HepG2 (cell line): Measurements from ENCODE around the gene RAB3GAP1. TPM values are rescaled to one million over a fixed set of nuclear protein-coding genes. Genes with fewer than 3 reads are reported as not detected.
A peak's percentile ranks its signal among the peaks of the same experiment; 100 is the strongest.

Experiments
- NFE2L1 ChIP-seq: sonication (generic); formaldehyde crosslinking; IDR thresholded peaks from 2 replicates; pipeline ENCODE4 v1.4.0; 2020; ENCODE audit warnings: missing genetic modification reagents, mild to moderate bottlenecking, borderline replicate concordance
- RXRB ChIP-seq: IDR thresholded peaks from 2 replicates; pipeline ENCODE4 v1.6.1; 2016; ENCODE audit warnings: borderline replicate concordance, missing genetic modification reagents, missing compliant biosample characterization
- TMF1 ChIP-seq: sonication (generic); formaldehyde crosslinking; IDR thresholded peaks from 2 replicates; pipeline ENCODE4 v1.8.1; 2022; ENCODE audit warnings: low read depth, missing genetic modification reagents
- TOPORS ChIP-seq: sonication (generic); formaldehyde crosslinking; IDR thresholded peaks from 2 replicates; pipeline ENCODE4 v1.8.0; 2023; ENCODE audit warnings: mild to moderate bottlenecking, missing genetic modification reagents
- WIZ ChIP-seq: sonication (generic); formaldehyde crosslinking; IDR thresholded peaks from 2 replicates; pipeline ENCODE4 v1.5.1; 2020; ENCODE audit warnings: mild to moderate bottlenecking, missing genetic modification reagents
- ZIK1 ChIP-seq: sonication (generic); formaldehyde crosslinking; IDR thresholded peaks from 2 replicates; pipeline ENCODE4 v1.5.0; 2020; ENCODE audit warnings: mild to moderate bottlenecking, low read depth, missing genetic modification reagents, borderline replicate concordance
- ZNF30 ChIP-seq: sonication (generic); formaldehyde crosslinking; IDR thresholded peaks from 2 replicates; pipeline ENCODE4 v1.5.0; 2020; ENCODE audit warnings: mild to moderate bottlenecking, missing genetic modification reagents
- polyA plus RNA-seq, 8 experiments: library from polyadenylated mRNA; depleted of rRNA in 3 of 8; stranded (reverse) in 7 of 8; unstranded in 1 of 8; fragments of >200 nt; fragmentation: Illumina TruSeq in 4 of 8; extraction: Trizol in 4 of 8; gene quantifications; 2 replicates each; pipeline versions ENCODE4 v1.2.1 to v1.2.3, GENCODE V29; 2011 to 2016; ENCODE audit warnings: low read depth in 4 of 8, missing spikeins in 1 of 8, mixed read lengths in 1 of 8; ENCODE audit not compliant: insufficient read depth in 1 of 8
- total RNA-seq, 5 experiments: library from RNA; depleted of rRNA; stranded (reverse); fragments of >200 nt; fragmentation: Illumina TruSeq; extraction: Trizol; gene quantifications; 2 replicates each; pipeline ENCODE4 v1.2.3, GENCODE V29; 2016; ENCODE audit warnings: low read depth in 1 of 5
- TF ChIP-seq, protein P1 (sequence below): sonication (generic); formaldehyde crosslinking; IDR thresholded peaks from 2 replicates; pipeline ENCODE4 v1.8.1; 2023; ENCODE audit warnings: mild to moderate bottlenecking, missing genetic modification reagents
- TF ChIP-seq, protein P2 (sequence below): sonication (generic); formaldehyde crosslinking; IDR thresholded peaks from 2 replicates; pipeline ENCODE4 v1.5.0; 2020; ENCODE audit warnings: missing genetic modification reagents
- TF ChIP-seq, protein P3 (sequence below), 2 experiments: IDR thresholded peaks; 2 replicates each; pipeline ENCODE4 v1.6.1; 2011 to 2012; ENCODE audit warnings: low read length in 2 of 2, borderline replicate concordance in 1 of 2, low read depth in 1 of 2, mild to moderate bottlenecking in 1 of 2, moderate library complexity in 1 of 2
- TF ChIP-seq, protein P4 (sequence below): sonication (generic); formaldehyde crosslinking; conservative IDR thresholded peaks from 2 replicates; pipeline ENCODE4 v1.8.0; 2022; ENCODE audit warnings: low read depth, missing genetic modification reagents
- TF ChIP-seq, protein P5 (sequence below), 2 experiments: sonication (generic) in 1 of 2; formaldehyde crosslinking in 1 of 2; IDR thresholded peaks; 2 replicates each; pipeline versions ENCODE4 v1.5.1 to v1.6.1; 2011 to 2020; ENCODE audit warnings: borderline replicate concordance in 1 of 2, low read depth in 1 of 2, low read length in 1 of 2, mild to moderate bottlenecking in 1 of 2, missing genetic modification reagents in 1 of 2, moderate library complexity in 1 of 2
- TF ChIP-seq, protein P6 (sequence below): IDR thresholded peaks from 2 replicates; pipeline ENCODE4 v1.6.1; 2016; ENCODE audit warnings: low read depth
- TF ChIP-seq, protein P7 (sequence below): sonication (generic); formaldehyde crosslinking; IDR thresholded peaks from 2 replicates; pipeline ENCODE4 v1.4.0; 2020; ENCODE audit warnings: missing genetic modification reagents

The RAB3GAP1 gene
- total and polyA plus RNA-seq, 2 of the 13 experiments (the other 11 are each of a cell fraction or from before 2014, with no cell fraction given): 15.2 to 48.8 TPM

DNA sequence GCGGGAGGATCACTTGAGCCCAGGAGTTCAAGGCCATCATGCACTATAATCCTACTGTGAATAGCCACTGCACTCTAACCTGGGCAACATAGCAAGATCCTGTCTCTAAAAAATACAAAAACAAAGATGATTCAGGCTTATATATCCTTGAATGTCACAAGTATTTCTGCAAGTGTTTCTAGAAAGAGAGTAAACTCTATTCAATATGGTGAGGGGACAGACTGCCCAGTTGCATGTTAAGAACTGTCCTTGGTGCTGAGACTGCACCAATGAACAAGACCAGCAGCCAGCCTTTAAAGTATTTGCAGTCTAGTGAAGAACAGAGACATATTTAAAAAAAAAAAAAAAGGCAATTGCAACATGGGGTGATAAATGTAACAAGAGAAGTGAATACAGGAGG lies 21.3 kb upstream of the RAB3GAP1 start (continued):
- TF ChIP-seq, protein P1, sequence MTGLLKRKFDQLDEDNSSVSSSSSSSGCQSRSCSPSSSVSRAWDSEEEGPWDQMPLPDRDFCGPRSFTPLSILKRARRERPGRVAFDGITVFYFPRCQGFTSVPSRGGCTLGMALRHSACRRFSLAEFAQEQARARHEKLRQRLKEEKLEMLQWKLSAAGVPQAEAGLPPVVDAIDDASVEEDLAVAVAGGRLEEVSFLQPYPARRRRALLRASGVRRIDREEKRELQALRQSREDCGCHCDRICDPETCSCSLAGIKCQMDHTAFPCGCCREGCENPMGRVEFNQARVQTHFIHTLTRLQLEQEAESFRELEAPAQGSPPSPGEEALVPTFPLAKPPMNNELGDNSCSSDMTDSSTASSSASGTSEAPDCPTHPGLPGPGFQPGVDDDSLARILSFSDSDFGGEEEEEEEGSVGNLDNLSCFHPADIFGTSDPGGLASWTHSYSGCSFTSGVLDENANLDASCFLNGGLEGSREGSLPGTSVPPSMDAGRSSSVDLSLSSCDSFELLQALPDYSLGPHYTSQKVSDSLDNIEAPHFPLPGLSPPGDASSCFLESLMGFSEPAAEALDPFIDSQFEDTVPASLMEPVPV (CRISPR knock-in tag): no peak
- no peak for TF ChIP-seq TOPORS (CRISPR knock-in tag)
- TF ChIP-seq, protein P2, sequence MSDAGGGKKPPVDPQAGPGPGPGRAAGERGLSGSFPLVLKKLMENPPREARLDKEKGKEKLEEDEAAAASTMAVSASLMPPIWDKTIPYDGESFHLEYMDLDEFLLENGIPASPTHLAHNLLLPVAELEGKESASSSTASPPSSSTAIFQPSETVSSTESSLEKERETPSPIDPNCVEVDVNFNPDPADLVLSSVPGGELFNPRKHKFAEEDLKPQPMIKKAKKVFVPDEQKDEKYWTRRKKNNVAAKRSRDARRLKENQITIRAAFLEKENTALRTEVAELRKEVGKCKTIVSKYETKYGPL (CRISPR knock-in tag): 0 out of 2 replicates have a peak, but pooled peaks have one; percentile 18
- TF ChIP-seq, protein P3, sequence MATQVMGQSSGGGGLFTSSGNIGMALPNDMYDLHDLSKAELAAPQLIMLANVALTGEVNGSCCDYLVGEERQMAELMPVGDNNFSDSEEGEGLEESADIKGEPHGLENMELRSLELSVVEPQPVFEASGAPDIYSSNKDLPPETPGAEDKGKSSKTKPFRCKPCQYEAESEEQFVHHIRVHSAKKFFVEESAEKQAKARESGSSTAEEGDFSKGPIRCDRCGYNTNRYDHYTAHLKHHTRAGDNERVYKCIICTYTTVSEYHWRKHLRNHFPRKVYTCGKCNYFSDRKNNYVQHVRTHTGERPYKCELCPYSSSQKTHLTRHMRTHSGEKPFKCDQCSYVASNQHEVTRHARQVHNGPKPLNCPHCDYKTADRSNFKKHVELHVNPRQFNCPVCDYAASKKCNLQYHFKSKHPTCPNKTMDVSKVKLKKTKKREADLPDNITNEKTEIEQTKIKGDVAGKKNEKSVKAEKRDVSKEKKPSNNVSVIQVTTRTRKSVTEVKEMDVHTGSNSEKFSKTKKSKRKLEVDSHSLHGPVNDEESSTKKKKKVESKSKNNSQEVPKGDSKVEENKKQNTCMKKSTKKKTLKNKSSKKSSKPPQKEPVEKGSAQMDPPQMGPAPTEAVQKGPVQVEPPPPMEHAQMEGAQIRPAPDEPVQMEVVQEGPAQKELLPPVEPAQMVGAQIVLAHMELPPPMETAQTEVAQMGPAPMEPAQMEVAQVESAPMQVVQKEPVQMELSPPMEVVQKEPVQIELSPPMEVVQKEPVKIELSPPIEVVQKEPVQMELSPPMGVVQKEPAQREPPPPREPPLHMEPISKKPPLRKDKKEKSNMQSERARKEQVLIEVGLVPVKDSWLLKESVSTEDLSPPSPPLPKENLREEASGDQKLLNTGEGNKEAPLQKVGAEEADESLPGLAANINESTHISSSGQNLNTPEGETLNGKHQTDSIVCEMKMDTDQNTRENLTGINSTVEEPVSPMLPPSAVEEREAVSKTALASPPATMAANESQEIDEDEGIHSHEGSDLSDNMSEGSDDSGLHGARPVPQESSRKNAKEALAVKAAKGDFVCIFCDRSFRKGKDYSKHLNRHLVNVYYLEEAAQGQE (IDR thresholded peaks at IDR 0.05; ENCODE audit: borderline replicate concordance in 1 of 2, low read depth in 1 of 2, low read length in 2 of 2): peak; percentile 71 to 98
- 0 out of 2 replicates have a peak, but pooled peaks have one; percentile 36 for TF ChIP-seq ZNF30
- peak; percentile 85; the same call in 1 of the 2 replicates for TF ChIP-seq WIZ
- TF ChIP-seq, protein P4, sequence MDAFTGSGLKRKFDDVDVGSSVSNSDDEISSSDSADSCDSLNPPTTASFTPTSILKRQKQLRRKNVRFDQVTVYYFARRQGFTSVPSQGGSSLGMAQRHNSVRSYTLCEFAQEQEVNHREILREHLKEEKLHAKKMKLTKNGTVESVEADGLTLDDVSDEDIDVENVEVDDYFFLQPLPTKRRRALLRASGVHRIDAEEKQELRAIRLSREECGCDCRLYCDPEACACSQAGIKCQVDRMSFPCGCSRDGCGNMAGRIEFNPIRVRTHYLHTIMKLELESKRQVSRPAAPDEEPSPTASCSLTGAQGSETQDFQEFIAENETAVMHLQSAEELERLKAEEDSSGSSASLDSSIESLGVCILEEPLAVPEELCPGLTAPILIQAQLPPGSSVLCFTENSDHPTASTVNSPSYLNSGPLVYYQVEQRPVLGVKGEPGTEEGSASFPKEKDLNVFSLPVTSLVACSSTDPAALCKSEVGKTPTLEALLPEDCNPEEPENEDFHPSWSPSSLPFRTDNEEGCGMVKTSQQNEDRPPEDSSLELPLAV (CRISPR knock-in tag): no peak
- TF ChIP-seq NFE2L1: no peak
- peak; percentile 41; the same call in 1 of the 2 replicates for TF ChIP-seq RXRB (CRISPR knock-in tag)
- TF ChIP-seq TMF1 (CRISPR knock-in tag): 0 out of 2 replicates have a peak, but pooled peaks have one; percentile 37
- TF ChIP-seq, protein P5, sequence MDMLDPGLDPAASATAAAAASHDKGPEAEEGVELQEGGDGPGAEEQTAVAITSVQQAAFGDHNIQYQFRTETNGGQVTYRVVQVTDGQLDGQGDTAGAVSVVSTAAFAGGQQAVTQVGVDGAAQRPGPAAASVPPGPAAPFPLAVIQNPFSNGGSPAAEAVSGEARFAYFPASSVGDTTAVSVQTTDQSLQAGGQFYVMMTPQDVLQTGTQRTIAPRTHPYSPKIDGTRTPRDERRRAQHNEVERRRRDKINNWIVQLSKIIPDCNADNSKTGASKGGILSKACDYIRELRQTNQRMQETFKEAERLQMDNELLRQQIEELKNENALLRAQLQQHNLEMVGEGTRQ (IDR thresholded peaks at IDR 0.05; ENCODE audit: low read depth, low read length): no peak
- TF ChIP-seq, protein P5 (CRISPR knock-in tag; IDR thresholded peaks at IDR 0.05; ENCODE audit: borderline replicate concordance): no peak
- TF ChIP-seq, protein P6, sequence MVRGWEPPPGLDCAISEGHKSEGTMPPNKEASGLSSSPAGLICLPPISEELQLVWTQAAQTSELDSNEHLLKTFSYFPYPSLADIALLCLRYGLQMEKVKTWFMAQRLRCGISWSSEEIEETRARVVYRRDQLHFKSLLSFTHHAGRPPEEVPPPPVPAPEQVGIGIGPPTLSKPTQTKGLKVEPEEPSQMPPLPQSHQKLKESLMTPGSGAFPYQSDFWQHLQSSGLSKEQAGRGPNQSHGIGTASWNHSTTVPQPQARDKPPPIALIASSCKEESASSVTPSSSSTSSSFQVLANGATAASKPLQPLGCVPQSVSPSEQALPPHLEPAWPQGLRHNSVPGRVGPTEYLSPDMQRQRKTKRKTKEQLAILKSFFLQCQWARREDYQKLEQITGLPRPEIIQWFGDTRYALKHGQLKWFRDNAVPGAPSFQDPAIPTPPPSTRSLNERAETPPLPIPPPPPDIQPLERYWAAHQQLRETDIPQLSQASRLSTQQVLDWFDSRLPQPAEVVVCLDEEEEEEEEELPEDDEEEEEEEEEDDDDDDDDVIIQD (CRISPR knock-in tag): 0 out of 2 replicates have a peak, but pooled peaks have one; percentile 31
- no peak for TF ChIP-seq ZIK1
- TF ChIP-seq, protein P7, sequence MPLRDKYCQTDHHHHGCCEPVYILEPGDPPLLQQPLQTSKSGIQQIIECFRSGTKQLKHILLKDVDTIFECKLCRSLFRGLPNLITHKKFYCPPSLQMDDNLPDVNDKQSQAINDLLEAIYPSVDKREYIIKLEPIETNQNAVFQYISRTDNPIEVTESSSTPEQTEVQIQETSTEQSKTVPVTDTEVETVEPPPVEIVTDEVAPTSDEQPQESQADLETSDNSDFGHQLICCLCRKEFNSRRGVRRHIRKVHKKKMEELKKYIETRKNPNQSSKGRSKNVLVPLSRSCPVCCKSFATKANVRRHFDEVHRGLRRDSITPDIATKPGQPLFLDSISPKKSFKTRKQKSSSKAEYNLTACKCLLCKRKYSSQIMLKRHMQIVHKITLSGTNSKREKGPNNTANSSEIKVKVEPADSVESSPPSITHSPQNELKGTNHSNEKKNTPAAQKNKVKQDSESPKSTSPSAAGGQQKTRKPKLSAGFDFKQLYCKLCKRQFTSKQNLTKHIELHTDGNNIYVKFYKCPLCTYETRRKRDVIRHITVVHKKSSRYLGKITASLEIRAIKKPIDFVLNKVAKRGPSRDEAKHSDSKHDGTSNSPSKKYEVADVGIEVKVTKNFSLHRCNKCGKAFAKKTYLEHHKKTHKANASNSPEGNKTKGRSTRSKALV (CRISPR knock-in tag): 0 out of 2 replicates have a peak, but pooled peaks have one; percentile 44
